Stimulated activated CD4-positive, alpha-beta T cell treated with anti-CD3 and anti-CD28 coated beads, Interleukin-2, amount 100 ng/mL, for 24 hours (primary cell): ENCODE results near the gene SUSD1.

Source experiments
- DNase-seq, 2 donors: peaks; one replicate each; pipeline ENCODE4 v3.0.0-alpha.2; 2020

Gene SUSD1

GRCh38 chr9:112007575-112008240 is 167.4 kb downstream of the SUSD1 start:
- DNase-seq: no peak

- DNase-seq: no peak
These were observed 168.6 kb downstream of the SUSD1 start for GRCh38 chr9:112006361-112007020.

DNA sequence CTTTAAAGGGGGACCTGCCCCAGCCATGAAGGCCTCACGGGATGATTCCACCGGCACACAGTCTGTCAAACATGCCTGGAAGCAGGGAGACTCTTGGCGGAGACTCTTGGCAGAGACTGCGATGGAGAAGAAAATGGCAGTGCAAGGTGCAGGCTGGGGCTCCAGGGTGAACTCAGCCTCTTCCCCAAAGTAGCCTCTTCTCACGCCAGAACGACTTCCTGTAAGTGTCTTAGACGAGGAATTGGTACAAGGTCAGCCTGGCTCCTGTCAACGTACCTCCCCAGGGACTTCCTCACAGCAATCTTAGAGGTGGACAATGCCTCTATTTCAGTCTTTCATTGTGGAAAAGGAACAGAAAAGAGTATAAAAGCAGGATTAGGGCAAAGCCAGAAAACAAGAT is 169.2 kb downstream of the SUSD1 start:
- no peak for DNase-seq

GRCh38 chr9:112003538-112003937 is 171.6 kb downstream of the SUSD1 start:
- no peak for DNase-seq

- DNase-seq: no peak
These were observed 172.1 kb downstream of the SUSD1 start for GRCh38 chr9:112002847-112003457.

DNA sequence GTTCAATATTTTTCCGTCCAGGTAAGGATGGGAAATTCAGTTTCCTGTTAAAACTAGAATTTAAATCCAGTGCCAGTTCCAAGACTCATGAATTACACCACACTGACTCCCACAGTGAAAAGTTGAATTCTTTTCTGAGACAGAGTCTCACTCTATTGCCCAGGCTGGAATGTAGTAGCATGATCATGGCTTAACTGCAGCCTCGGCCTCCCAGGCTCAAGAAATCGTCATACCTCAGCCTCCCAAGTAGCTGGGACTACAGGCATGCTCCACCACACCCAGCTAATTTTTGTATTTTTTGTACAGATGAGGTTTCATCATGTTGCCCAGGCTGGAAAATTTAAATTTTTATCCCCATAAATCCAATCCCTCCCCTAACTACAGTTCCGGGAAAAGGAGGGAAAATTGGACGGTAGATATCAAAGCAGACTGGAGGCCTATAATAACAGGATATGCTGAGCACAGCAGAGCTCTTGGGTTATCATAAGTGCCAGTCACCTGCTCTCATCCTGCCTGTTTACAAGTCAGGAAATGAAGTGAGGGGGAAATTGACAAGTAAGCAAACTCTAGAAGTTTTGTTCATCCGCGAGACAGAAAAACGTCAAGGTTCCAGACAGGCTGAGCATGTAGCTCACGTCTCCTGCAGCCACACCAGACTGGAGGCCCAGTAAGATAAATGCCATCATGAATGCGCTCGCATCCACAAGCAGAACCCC is 172.8 kb downstream of the SUSD1 start:
- no peak for DNase-seq

- no peak for DNase-seq
These were observed 174.4 kb downstream of the SUSD1 start for GRCh38 chr9:112000743-112001142.

DNA sequence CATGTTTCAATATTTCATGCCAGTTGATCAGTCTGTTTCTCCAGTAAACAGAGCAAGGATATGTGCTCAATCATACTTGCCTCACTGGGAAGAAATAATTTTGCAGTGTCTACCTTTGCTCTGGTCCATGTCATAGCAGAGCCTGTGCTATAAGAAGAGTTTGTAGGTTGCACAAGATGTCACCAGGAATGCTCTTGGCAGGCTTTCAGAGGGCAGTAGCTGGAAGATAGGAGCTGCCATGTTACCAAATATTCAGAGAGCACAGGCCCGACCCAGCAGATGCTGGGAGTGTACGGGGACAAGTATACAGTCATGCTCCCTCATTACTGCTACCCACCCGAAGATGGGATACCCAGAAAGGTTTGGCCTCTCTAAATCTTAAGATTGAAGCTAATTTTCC is 175.8 kb downstream of the SUSD1 start:
- DNase-seq: no peak

DNA sequence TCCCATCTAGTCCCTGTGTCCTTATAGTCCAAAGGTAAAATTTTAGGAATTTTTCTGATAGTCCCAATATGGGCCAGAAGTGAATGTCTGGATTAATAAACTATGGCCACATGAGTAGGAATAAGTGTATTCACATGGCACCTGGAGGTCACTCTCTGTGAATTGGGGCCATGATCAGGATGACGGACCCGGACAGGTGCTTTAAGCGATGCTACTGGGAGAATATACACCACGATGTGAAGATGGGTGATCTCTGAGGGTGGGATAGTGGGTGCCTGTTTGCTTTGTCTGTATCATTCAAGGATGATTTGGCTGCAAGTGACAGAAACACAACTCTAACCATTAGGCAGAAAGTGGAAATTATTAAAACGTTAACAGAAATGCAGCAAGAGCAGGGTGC is 177.3 kb downstream of the SUSD1 start:
- no peak for DNase-seq

- DNase-seq: no peak
These were observed 180.2 kb downstream of the SUSD1 start for GRCh38 chr9:111994831-111995458.

DNA sequence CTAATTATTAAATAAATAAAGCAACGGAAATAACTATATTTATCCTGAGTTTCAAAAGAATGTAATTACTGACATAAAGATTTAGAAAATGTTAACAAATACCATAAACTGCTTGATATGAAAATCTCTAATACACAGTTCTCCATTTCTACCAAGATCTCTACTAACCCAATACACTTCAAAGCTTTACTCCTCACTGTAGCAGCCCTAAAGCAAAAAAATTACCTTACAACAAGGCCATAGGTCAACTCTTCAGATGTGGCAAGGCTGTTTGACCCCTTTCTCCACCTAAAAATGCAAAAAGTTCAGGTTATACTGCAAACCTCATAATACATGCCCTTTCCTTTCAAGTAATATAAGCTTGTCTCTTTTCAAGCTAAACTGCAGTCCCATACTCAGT is 181.8 kb downstream of the SUSD1 start:
- DNase-seq: no peak

DNA sequence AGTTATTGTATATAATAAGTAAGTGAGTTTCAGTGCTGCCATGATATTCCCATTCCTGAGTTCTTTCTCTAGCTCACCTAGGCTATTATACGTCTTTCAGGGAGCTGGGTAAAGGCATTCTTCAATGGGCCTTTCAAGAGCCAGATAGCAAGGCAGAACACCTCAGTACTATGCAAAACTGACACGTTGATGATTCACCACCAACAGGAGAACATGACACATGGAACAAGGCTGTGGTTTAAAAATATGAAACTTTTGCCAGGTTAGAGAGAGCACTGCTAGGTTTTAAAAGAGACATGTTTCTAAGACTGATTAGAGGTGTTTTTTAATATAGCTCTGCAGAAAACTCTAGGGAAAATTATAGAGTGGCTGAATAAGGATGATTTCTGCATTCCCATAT is 182.6 kb downstream of the SUSD1 start:
- DNase-seq: peak in 1 of 2 donors; percentile 33

GRCh38 chr9:111991179-111991578 is 183.9 kb downstream of the SUSD1 start:
- DNase-seq: no peak
